OCI-LY3 (cell line): ENCODE results near the gene NPAT.
A peak's percentile ranks its signal among the peaks of the same experiment; 100 is the strongest.

Experiments used
- H2AFZ ChIP-seq: fragments of 200-600, 300-600 bp; shearing (Covaris generic); 2 replicates; pipeline ENCODE4 v1.6.0; 2014; ENCODE audit warnings: antibody characterized with exemption, low read depth, low read length
- H3K27ac ChIP-seq: fragments of 200-600, 300-600 bp; sonication (generic); 2 replicates; pipeline ENCODE4 v1.5.1; 2014; ENCODE audit warnings: mild to moderate bottlenecking, low read length, moderate library complexity, mixed read lengths
- H3K27me3 ChIP-seq: fragments of 200-600, 300-600 bp; sonication (generic); 2 replicates; pipeline ENCODE4 v1.6.1; 2014; ENCODE audit warnings: low read depth, low read length, mixed read lengths
- H3K36me3 ChIP-seq: fragments of 200-600, 300-600 bp; sonication (generic); replicated peaks from 2 replicates; pipeline ENCODE3; 2014; ENCODE audit warnings: low read depth, low read length, mixed read lengths
- H3K4me1 ChIP-seq: fragments of 300-600, 200-600 bp; sonication (generic); 2 replicates; pipeline ENCODE4 v1.6.1; 2014; ENCODE audit warnings: low read length, mixed read lengths
- H3K4me2 ChIP-seq: fragments of 200-600, 300-600 bp; sonication (generic); 2 replicates; pipeline ENCODE4 v1.6.1; 2014; ENCODE audit warnings: low read length, mixed read lengths
- H3K4me3 ChIP-seq: fragments of 300-600, 200-600 bp; sonication (generic); 2 replicates; pipeline ENCODE4 v1.5.1; 2014; ENCODE audit warnings: antibody characterized with exemption, mild to moderate bottlenecking, low read length, moderate library complexity
- H3K79me2 ChIP-seq: fragments of 300-600, 200-600 bp; shearing (Covaris generic); 2 replicates; pipeline ENCODE4 v1.6.1; 2014; ENCODE audit warnings: mild to moderate bottlenecking, low read length, mixed read lengths
- H3K9ac ChIP-seq: fragments of 300-600, 200-600 bp; shearing (Covaris generic); 2 replicates; pipeline ENCODE4 v1.6.0; 2014; ENCODE audit warnings: mild to moderate bottlenecking, low read length, moderate library complexity
- H3K9me3 ChIP-seq: fragments of 200-600, 300-600 bp; shearing (Covaris generic); 2 replicates; pipeline ENCODE4 v1.6.1; 2014; ENCODE audit warnings: low read length, mixed read lengths; ENCODE audit not compliant: insufficient read depth
- H4K20me1 ChIP-seq: fragments of 200-600, 300-600 bp; sonication (generic); 2 replicates; pipeline ENCODE4 v1.6.1; 2016; ENCODE audit warnings: low read length, mixed read lengths; ENCODE audit not compliant: insufficient read depth
- CTCF ChIP-seq: fragments of 200-600, 300-600 bp; sonication (generic); IDR thresholded peaks from 2 replicates; pipeline ENCODE4 v1.5.1; 2014; ENCODE audit warnings: antibody characterized with exemption, low read length, low read depth
- EZH2phosphoT487 ChIP-seq: fragments of 200-600 bp; shearing (Covaris generic); IDR thresholded peaks from 2 replicates; pipeline ENCODE4 v1.6.1; 2018; ENCODE audit warnings: antibody characterized with exemption, mixed run types, low read depth

The NPAT gene

DNA sequence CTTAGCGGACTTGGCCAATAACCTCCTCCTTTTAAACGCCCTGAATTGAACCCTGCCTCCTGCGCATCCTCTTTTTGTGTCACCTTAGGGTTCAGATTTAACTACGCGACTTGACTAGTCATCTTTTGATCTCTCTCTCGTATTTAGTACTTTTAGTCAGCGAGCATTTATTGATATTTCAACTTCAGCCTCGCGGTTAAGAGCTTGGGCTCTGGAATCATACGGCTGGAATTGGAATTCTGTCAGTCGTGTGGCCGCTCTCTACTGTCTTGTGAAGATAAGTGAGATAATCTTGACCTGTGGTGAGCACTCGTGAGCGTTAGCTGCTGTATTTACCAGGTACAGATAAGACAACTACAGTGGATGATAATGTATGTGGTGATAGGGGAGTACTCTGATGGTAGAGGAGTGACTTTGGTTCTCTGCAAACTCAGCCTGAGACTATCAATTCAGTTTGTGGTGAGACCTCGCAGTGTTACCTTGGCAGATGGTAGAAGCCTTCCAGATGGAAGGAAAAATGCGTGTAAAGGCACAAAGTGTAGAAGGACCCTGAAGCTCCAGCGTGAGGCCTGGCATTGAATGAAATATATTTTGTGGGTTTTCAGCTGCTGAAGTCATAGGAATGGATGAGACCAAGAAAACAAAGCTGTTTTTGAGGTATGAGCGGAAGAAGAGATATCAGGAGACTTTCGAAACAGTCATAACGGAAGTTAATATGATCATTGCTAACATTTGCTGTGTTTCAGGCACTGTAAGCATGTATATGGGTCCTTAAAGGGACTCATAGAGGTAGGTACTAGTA lies 1.1 kb upstream of the NPAT start:
- Histone ChIP-seq H3K79me2 (peaks cover 87% of the 10 kb centered on the region), H3K9me3 (no peaks in the 10 kb centered on the region), H3K4me1 (peaks cover 44% of the 10 kb centered on the region), H3K9ac (peak overlapping the region; percentile 100), H3K4me3 (peak overlapping the region; percentile 96), H4K20me1 (peaks cover 44% of the 10 kb centered on the region), H3K36me3 (peaks cover 32% of the 10 kb centered on the region), H2AFZ (no peak overlapping the region), H3K27me3 (no peaks in the 10 kb centered on the region), H3K27ac (peak overlapping the region; percentile 99), H3K4me2 (peak overlapping the region; percentile 99)
- TF ChIP-seq CTCF (no peak), EZH2phosphoT487 (no peak)

DNA sequence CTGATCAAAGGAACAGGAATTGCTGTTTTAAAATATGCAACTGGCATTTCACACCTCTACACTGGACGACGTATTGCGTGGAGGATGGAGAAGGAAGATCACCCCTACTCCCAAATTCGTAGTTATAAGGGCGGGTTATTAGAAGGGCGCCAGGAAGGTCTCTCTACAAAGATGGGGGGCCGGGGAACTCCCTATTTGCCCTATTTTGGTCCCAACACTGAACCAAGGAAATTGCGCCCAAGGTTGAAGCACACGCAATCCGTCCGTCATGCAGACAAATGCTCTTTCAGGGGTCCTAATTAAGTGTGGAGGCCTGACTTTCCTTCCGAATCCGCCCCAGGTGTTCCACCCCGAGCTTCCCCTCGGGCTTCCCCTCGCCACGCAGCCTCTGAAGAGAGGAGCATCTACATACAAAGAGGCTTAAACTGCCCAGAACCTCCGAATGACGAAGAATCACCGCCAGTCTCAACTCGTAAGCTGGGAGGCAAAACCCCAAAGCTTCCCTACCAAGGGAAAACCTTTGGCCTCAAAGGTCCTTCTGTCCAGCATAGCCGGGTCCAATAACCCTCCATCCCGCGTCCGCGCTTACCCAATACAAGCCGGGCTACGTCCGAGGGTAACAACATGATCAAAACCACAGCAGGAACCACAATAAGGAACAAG lies 396 bp downstream of the NPAT start:
- Histone ChIP-seq H3K9me3 (no peaks in the 10 kb centered on the region), H3K79me2 (peaks cover 94% of the 10 kb centered on the region), H3K9ac (peak overlapping the region; percentile 98), H2AFZ (peak overlapping the region; percentile 55; the same call in 1 of the 2 replicates), H4K20me1 (peaks cover 51% of the 10 kb centered on the region), H3K4me2 (peak overlapping the region; percentile 86), H3K4me1 (peaks cover 50% of the 10 kb centered on the region), H3K27me3 (no peaks in the 10 kb centered on the region), H3K36me3 (peaks cover 28% of the 10 kb centered on the region), H3K4me3 (peak overlapping the region; percentile 96), H3K27ac (peak overlapping the region; percentile 99)
- no peak for TF ChIP-seq EZH2phosphoT487
- TF ChIP-seq CTCF = no peak

GRCh38 chr11:108221371-108221770 lies 1.1 kb downstream of the NPAT start:
- Histone ChIP-seq H3K79me2 (peaks cover 94% of the 10 kb centered on the region), H4K20me1 (peaks cover 55% of the 10 kb centered on the region), H3K9me3 (no peaks in the 10 kb centered on the region), H2AFZ (no peak overlapping the region), H3K36me3 (peaks cover 31% of the 10 kb centered on the region), H3K4me1 (peaks cover 50% of the 10 kb centered on the region), H3K27ac (peak overlapping the region; percentile 99; the same call in 1 of the 2 replicates), H3K4me2 (peak overlapping the region; percentile 86), H3K27me3 (no peaks in the 10 kb centered on the region), H3K4me3 (peak overlapping the region; percentile 96), H3K9ac (peak overlapping the region; percentile 98)
- TF ChIP-seq CTCF (no peak), EZH2phosphoT487 (no peak)

DNA sequence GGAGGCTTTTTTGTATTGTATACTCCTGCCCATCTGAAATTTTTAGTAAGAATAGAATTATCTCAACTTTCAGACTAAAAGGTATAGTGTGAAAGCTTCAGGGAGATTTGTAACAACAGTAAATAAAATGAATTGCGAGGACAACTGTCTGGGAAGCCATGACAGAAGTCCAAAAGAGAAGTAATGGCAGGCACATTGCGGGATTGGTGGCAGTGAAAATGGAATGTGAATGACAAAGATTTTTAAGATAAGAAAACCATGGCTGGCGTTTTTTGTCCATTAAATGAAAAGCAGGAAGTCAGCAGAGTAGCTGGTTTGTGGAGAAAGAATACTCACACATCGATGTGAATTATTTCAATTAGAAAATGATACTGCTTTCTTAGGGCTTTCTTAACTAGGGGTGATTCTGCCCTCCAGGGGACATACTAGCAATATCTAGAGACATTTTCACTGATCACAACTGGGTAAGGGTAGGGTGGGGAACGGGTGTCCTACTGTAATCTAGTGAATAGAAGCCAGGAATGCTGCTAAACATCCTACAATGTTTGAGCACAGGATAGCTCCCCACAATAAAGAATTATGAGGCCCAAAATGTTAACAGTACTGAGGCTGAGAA lies 1.6 kb downstream of the NPAT start:
- Histone ChIP-seq H3K4me2 (peak overlapping the region; percentile 86), H2AFZ (no peak overlapping the region), H3K36me3 (peaks cover 31% of the 10 kb centered on the region), H3K79me2 (peaks cover 94% of the 10 kb centered on the region), H3K9ac (peak overlapping the region; percentile 98), H3K4me1 (peaks cover 45% of the 10 kb centered on the region), H4K20me1 (peaks cover 56% of the 10 kb centered on the region), H3K27me3 (no peaks in the 10 kb centered on the region), H3K9me3 (no peaks in the 10 kb centered on the region), H3K27ac (no peak overlapping the region), H3K4me3 (peak overlapping the region; percentile 96)
- TF ChIP-seq CTCF = peak; percentile 17; the same call in 1 of the 2 replicates
- no peak for TF ChIP-seq EZH2phosphoT487
